Measurements from ENCODE around the gene MYL3.
A peak's percentile ranks its signal among the peaks of the same experiment; 100 is the strongest.
"Not testable (repeated sequence)": the region's sequence is repeated elsewhere in the genome, so short reads cannot be mapped to it uniquely, and the experiment has no call there.

The MYL3 gene

GRCh38 chr3:46863261-46863782 is at the start of gene MYL3:
TSS of gene MYL3 (minus strand) at chr3:46863444. CDS start at chr3:46863390, 54 bp downstream.
- no peak for DNase-seq

GRCh38 chr3:46912986-46913385 is 49.7 kb upstream of the MYL3 start:
- DNase-seq, result no peak

DNA sequence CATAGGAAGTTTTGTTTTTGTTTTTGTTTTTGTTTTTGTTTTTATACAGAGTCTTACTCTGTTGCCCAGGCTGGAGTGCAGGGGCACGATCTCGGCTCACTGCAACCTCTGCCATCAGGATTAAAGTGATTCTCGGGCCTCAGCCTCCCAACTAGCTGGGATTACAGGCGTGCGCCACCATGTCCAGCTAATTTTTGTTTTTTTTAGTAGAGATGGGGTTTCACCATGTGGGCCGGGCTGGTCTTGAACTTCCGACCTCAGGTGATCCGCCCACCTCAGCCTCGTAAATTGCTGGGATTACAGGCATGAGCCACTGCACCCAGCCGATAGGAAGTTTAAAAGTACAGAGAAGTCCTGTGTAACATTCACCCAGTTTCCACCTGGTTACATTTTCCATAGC is 47.7 kb upstream of the MYL3 start:
- DNase-seq, result not testable (repeated sequence)

DNA sequence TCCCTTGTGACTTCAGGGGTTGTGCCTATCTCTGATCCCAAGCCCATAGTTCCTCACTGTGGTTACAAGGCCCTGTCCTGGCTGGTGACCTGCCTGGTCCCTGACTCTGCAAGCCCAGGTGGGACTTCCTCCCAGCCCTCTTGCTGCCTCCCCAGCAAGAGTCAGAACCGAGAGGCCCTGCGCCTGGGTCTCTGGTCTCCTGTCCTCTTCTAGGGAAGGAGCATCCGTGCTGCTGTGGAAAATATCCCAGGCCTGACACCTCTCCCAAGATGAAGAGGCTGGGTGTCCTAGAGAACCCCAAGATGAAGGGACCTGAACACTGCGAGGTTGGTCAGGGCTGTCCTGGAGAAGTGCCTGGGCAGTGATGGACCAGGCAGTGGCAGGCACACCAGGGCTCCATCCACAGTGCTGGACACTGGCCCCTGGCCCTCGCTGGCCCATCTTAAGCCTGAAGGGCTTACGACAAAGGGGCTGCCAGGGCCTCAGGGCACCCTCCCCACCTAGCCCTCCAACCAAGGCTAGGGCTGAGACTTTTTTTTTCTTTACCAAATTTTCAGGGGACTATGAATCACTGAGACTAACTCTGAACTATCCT is 47.0 kb upstream of the MYL3 start:
- DNase-seq, result no peak

DNA sequence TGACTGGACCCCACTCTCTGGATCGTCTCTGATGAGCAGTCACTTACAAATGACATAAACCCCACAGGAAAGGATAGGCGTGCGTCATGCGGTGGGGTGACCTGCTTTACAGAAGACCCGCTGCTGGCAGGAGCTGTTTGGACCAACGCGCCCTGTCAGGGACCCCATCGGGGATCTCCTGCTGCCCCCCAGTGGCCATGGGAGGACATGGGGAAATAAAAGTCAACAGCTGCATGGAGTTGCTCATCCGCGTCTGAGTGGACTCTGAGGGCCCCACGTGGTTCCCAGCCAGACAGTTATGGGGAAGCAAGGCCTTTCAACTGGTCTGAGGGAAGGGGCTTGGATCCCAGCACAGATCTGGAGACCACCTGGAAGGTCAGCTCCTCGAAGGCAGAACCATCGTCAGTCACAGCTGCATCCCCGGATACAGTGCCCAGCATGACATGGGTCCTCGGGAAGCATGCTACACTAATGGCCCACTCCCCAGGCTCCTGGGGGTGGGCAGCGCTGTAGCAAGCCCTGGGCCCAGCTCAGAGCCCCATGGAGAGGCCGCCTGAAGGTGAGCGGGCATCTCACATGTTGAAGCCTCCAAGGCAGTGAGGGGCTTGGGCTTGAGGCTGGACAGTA is 46.4 kb upstream of the MYL3 start:
- DNase-seq, result peak; percentile 97

DNA sequence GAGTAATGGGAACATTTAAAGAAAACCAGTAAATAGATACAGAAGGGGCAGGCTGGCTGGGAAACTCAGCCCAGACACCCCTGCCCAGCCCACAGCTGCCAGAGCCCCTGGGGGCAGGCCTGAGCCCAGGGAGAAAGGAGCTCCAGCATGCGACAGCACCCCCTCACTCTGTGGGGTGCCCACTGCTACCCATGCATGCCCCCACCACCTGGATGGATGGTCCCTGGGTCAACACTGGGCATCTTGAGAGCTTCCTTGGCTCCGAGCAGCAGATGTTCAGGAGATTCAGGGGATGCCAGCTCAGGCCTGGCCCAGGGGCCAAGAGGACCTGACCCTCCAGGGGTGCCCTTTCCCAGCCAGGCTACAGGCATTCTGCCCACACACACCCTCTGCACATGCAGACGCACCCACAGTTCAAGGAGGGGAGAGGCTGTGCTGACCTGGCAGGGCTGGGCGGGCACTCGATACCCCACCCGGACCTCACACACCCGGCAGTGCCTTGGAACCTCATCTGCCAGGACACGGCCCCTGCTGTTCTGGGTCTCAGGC is 45.8 kb upstream of the MYL3 start:
- no peak for DNase-seq

- peak; percentile 72 for DNase-seq
These were observed 45.2 kb upstream of the MYL3 start for GRCh38 chr3:46908294-46908985.

DNA sequence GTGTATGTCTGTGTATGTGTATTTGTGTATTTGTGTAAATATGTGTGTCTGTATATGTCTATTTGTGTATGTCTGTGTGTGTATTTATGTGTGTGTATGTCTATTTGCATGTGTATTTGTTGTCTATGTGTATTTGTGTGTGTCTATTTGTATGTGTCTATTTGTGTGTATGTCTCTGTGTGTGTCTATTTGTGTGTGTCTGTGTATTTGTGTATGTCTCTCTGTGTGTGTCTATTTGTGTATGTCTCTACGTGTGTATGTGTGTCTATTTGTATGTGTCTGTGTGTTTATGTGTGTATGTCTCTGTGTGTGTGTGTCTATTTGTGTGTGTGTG is 44.7 kb upstream of the MYL3 start:
- no peak for DNase-seq

DNA sequence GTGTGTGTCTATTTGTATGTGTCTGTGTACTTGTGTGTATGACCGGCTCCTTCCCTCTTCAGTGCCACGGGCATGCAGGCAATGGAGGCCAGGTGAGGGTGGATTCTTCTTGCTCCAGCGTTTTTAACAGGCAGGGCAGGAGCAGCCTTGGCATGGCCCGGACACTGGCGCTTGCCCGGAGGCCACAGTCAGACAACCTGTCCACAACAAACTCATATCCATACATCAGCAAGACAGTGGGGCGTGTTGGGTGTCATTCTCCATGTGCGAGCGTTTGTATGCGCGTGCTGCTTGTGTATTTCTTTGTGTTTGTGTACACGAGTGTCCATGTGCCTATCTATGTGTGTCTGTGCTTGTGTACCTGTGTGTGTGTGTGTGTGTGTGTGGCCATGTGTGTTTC is 44.0 kb upstream of the MYL3 start:
- no peak for DNase-seq

GRCh38 chr3:46906471-46907058 is 43.3 kb upstream of the MYL3 start:
- no peak for DNase-seq

DNA sequence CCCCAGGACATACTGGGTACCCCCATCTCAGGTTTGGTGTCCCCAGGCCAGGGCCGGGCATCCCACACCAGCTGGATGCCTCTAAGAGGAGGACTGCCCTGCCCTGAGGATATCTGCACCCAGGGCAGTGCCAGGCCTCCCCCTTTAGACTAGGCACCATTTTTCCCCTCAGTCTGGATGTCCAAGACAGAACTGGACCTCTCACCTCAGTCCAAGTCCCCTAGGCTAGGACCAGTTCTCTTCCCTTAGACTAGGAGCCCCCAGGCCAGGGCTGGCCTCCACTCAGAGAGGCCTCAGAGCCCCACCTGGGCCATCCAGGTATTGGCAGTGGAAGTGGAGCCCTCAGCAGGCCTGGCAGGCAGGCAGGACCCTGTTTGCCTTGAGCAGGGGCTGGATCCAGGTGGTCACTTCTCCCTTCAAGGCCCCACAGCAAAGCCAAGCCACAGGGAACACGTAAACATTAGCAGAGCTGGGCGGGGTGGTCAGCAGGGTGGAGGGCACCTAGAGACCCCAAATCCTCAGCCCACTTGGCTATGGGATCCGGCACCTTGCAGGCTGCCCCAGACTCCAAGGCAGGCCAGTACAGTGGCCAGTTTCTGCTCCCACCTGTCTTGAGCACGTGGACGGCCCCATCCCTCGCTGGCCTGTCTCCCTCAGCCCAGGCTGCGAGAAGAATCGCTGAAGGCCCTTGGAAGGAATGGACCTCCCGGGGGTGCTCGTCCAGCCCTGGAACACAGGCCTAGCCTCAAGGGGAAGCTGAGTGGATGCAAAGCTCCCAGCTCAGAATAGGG is 42.6 kb upstream of the MYL3 start:
- DNase-seq, result no peak

- DNase-seq, result no peak
These were observed 41.9 kb upstream of the MYL3 start for GRCh38 chr3:46905213-46905560.

GRCh38 chr3:46904303-46905212 is 41.3 kb upstream of the MYL3 start:
- no peak for DNase-seq

GRCh38 chr3:46903341-46904302 is 40.4 kb upstream of the MYL3 start:
- no peak for DNase-seq

- DNase-seq, result no peak
These were observed 39.0 kb upstream of the MYL3 start for GRCh38 chr3:46902188-46902631.

- no peak for DNase-seq
These were observed 38.4 kb upstream of the MYL3 start for GRCh38 chr3:46901591-46902187.

DNA sequence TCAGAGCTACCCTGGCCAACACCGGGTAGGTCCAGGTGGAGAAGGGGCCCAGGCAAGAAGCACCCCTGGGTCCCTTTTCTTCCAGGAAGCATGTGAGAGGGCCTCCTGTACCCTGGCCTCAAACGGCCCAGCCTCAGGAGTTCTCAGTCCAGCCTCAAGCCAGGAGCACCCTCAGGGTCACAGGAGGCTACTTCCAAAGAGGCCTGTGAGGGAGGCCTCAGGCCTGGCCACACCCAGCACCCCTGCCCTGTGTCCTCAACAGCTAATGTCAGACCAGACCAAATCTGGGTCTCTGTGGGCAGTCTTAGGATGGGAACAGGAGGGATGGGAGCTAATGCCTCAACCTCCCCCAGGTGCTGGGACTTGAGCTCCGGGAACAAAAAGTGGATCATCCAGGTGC is 37.8 kb upstream of the MYL3 start:
- DNase-seq, result no peak

GRCh38 chr3:46900356-46900755 is 37.1 kb upstream of the MYL3 start:
- DNase-seq, result no peak

DNA sequence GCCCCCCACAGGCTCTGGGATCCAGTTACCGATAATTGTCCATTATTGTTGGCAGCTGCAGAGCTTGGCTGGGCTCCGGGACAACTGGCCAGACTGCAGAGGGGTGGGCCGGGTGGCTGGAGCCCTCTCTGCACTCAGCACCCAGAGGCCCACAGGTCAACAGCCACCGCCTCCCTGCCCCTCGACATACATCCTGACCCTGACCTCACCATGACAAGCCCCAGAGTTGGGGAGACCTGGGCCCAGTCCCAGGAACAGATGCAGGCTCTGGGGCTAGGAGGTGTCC is 36.7 kb upstream of the MYL3 start:
- peak; percentile 45 for DNase-seq

All from eye (tissue), 1 donor.